ENCODE data around the gene ITPR1. TPM values are rescaled to one million over a fixed set of nuclear protein-coding genes. Genes with fewer than 3 reads are reported as not detected.

Gene ITPR1
- total and polyA plus RNA-seq, 2 experiments from 2014 or later: 1.4 to 2.5 TPM

DNA sequence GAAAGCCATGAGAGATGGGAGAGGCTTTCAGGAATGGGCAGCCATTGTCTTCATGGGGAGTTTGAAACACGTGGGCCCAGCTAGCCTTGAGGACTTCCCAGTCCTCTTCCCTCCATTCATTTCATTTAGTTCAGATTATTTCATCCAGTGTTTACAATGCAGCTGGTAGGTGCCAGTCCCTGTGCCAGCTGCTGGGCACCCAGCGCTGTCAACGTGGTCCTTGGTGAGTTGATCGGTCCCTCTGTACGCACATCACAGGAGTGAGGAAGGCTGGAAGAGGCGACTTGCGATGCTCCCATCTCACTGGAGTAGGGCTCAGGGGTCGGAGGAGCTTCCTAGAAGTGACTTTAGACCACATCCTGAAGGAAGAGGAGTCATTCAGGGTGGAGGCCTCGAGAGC lies 279.7 kb downstream of the ITPR1 start:
- Histone ChIP-seq H3K27ac (peak overlapping the region; percentile 48; the same call in 1 of the 2 replicates), H3K4me3 (no peak overlapping the region), H2AFZ (no peak overlapping the region), H3K4me1 (ENCODE audit: insufficient read depth) (peaks cover 12% of the 10 kb centered on the region), H3K27me3 (replicated peaks; ENCODE audit: insufficient read depth) (no peaks in the 10 kb centered on the region), H3K9me2 (ENCODE audit: insufficient read depth) (no peaks in the 10 kb centered on the region), H4K20me1 (ENCODE audit: insufficient read depth) (no peaks in the 10 kb centered on the region), H3K9ac (no peak overlapping the region), H3K4me2 (ENCODE audit: unreplicated experiment) (no peak overlapping the region), H3F3A (ENCODE audit: insufficient read depth) (no peaks in the 10 kb centered on the region), H3K79me2 (ENCODE audit: insufficient read depth) (no peaks in the 10 kb centered on the region), H3K36me3 (ENCODE audit: low read depth) (no peaks in the 10 kb centered on the region), H3K9me3 (ENCODE audit: low read depth) (no peaks in the 10 kb centered on the region)
- in situ Hi-C loops (cut with MboI): no loop called here
- TF ChIP-seq EZH2 (IDR thresholded peaks at IDR 0.05; ENCODE audit: insufficient read depth, poor library complexity, severe bottlenecking) (no peak), EZH2phosphoT487 (IDR thresholded peaks at IDR 0.05; ENCODE audit: insufficient read depth, low read depth) (no peak)
- 79 to 89% methylated on average over 9 of the region's 9 CpGs for WGBS, 2 experiments (ENCODE audit: low coverage in 1 of 2, low lambda C conversion rate in 2 of 2, missing lambda C conversion rate in 2 of 2)
- no peak for DNase-seq

DNA sequence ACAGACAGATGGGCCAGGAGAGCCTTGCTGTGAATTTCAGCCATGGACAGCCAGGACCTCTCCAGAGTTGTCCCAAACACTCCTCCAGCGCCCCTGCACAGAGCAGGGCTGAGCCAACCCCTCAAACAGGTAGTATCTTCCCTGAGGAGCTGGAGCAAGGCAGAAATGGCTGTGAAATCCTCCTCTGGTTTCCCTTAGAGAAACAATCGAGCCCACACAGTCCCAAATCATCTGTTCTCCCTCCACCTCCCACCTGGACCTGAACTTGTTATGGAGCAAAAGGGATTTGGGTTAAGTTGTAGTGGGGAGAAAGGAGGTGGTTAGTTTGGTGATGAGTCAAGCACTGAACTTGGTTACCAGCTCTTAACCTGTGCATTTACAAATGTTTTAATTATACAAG lies 280.4 kb downstream of the ITPR1 start:
- Histone ChIP-seq H3K4me2 (ENCODE audit: unreplicated experiment) (no peak overlapping the region), H3F3A (ENCODE audit: insufficient read depth) (no peaks in the 10 kb centered on the region), H3K36me3 (ENCODE audit: low read depth) (no peaks in the 10 kb centered on the region), H3K9ac (no peak overlapping the region), H3K4me1 (ENCODE audit: insufficient read depth) (peaks cover 12% of the 10 kb centered on the region), H2AFZ (no peak overlapping the region), H3K4me3 (no peak overlapping the region), H3K79me2 (ENCODE audit: insufficient read depth) (no peaks in the 10 kb centered on the region), H3K9me2 (ENCODE audit: insufficient read depth) (no peaks in the 10 kb centered on the region), H3K27me3 (replicated peaks; ENCODE audit: insufficient read depth) (no peaks in the 10 kb centered on the region), H4K20me1 (ENCODE audit: insufficient read depth) (no peaks in the 10 kb centered on the region), H3K9me3 (ENCODE audit: low read depth) (no peaks in the 10 kb centered on the region), H3K27ac (no peak overlapping the region)
- in situ Hi-C loops (cut with MboI): no loop called here
- no peak for TF ChIP-seq EZH2phosphoT487 (IDR thresholded peaks at IDR 0.05; ENCODE audit: insufficient read depth, low read depth)
- TF ChIP-seq EZH2 (IDR thresholded peaks at IDR 0.05; ENCODE audit: insufficient read depth, poor library complexity, severe bottlenecking): no peak
- 58% methylated on average over 2 of the region's 2 CpGs for WGBS, 2 experiments (ENCODE audit: low coverage in 1 of 2, low lambda C conversion rate in 2 of 2, missing lambda C conversion rate in 2 of 2)
- DNase-seq: no peak

DNA sequence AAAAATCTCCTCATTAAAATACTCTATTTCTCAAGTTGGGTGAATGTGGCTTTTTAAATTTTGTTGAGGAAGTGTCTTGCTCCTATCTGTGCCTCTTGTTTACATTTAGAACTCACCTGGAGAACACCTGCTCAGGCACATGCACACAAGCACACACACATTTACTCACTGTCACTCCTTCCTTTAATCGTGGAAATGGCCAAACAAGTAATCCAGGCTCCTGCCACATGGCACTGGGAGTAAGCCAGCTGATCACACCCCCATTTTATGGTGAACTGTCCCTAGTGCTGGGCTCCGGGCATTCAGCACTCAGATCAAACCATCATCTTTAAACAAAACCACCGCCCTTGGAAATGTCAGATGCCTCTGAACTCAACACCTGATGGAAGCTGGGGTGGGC lies 281.4 kb downstream of the ITPR1 start:
- Histone ChIP-seq H3K36me3 (ENCODE audit: low read depth) (no peaks in the 10 kb centered on the region), H4K20me1 (ENCODE audit: insufficient read depth) (no peaks in the 10 kb centered on the region), H3K4me3 (no peak overlapping the region), H3K9me3 (ENCODE audit: low read depth) (no peaks in the 10 kb centered on the region), H3K27ac (no peak overlapping the region), H3K27me3 (replicated peaks; ENCODE audit: insufficient read depth) (no peaks in the 10 kb centered on the region), H2AFZ (no peak overlapping the region), H3K4me2 (ENCODE audit: unreplicated experiment) (no peak overlapping the region), H3F3A (ENCODE audit: insufficient read depth) (no peaks in the 10 kb centered on the region), H3K9ac (no peak overlapping the region), H3K4me1 (ENCODE audit: insufficient read depth) (peaks cover 12% of the 10 kb centered on the region), H3K9me2 (ENCODE audit: insufficient read depth) (no peaks in the 10 kb centered on the region), H3K79me2 (ENCODE audit: insufficient read depth) (no peaks in the 10 kb centered on the region)
- TF ChIP-seq EZH2phosphoT487 (IDR thresholded peaks at IDR 0.05; ENCODE audit: insufficient read depth, low read depth) (no peak), EZH2 (IDR thresholded peaks at IDR 0.05; ENCODE audit: insufficient read depth, poor library complexity, severe bottlenecking) (no peak)
- in situ Hi-C loops (cut with MboI): no loop called here
- 64 to 68% methylated on average over 3 of the region's 3 CpGs for WGBS, 2 experiments (ENCODE audit: low coverage in 1 of 2, low lambda C conversion rate in 2 of 2, missing lambda C conversion rate in 2 of 2)
- no peak for DNase-seq

DNA sequence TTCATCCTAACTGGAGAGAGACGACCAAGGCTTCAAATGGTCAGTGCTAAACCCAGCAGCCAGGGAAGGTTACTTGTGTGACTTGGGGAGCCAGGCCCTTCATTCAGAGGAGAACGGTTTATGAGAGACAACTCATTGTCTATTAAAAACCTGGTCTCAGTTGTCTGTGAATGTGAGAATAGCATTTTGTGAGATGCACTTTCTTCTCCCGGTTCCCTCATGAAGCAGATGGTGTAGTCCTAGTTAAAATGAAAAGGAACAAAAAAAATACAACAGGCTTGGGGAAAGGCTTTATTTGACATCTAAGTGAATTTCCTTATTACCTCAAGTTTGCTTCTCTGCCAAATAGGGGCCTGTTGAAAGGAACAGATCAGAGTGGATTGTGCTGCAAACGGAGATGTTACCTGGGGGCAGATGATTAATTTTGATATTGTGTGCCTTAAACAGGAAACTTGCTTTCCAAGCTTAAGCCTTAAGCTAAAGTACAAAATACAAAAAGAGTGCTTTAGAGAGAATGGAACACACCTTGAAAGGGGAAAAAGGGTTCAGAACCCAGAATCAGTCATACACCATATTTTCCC lies 283.3 kb downstream of the ITPR1 start:
- H3K9ac ChIP-seq: no peak overlapping the region
- WGBS, 2 experiments (ENCODE audit: low coverage in 1 of 2, low lambda C conversion rate in 2 of 2, missing lambda C conversion rate in 2 of 2): 92 to 93% methylated on average over 4 of the region's 4 CpGs
- in situ Hi-C loops (cut with MboI): no loop called here
- no peaks in the 10 kb centered on the region for H3K79me2 ChIP-seq (ENCODE audit: insufficient read depth)
- no peaks in the 10 kb centered on the region for H3K36me3 ChIP-seq (ENCODE audit: low read depth)
- no peaks in the 10 kb centered on the region for H3F3A ChIP-seq (ENCODE audit: insufficient read depth)
- no peak for DNase-seq
- no peaks in the 10 kb centered on the region for H3K27me3 ChIP-seq (replicated peaks; ENCODE audit: insufficient read depth)
- no peak overlapping the region for H3K27ac ChIP-seq
- no peak overlapping the region for H3K4me2 ChIP-seq (ENCODE audit: unreplicated experiment)
- no peaks in the 10 kb centered on the region for H3K9me2 ChIP-seq (ENCODE audit: insufficient read depth)
- TF ChIP-seq EZH2phosphoT487 (IDR thresholded peaks at IDR 0.05; ENCODE audit: insufficient read depth, low read depth) (no peak), EZH2 (IDR thresholded peaks at IDR 0.05; ENCODE audit: insufficient read depth, poor library complexity, severe bottlenecking) (no peak)
- H4K20me1 ChIP-seq (ENCODE audit: insufficient read depth): no peaks in the 10 kb centered on the region
- H3K4me3 ChIP-seq: no peak overlapping the region
- H2AFZ ChIP-seq: no peak overlapping the region
- peaks cover 12% of the 10 kb centered on the region for H3K4me1 ChIP-seq (ENCODE audit: insufficient read depth)
- no peaks in the 10 kb centered on the region for H3K9me3 ChIP-seq (ENCODE audit: low read depth)
